Fibroblast of lung (primary cell): ENCODE results near the gene G3BP2.

ENCODE experiments used
- EZH2 ChIP-seq: IDR thresholded peaks from 2 replicates; pipeline ENCODE4 v1.5.1; 2012; ENCODE audit warnings: low read length, control low read depth, mild to moderate bottlenecking; ENCODE audit errors: missing control alignments
- TF ChIP-seq, protein P1 (sequence below), 2 donors: IDR thresholded peaks in 1 of 2; conservative IDR thresholded peaks in 1 of 2; 1 replicate in 1 of 2; 2 replicates in 1 of 2; pipeline ENCODE4 v1.5.1; 2011 to 2012; ENCODE audit warnings: low read length in 2 of 2, control low read depth in 1 of 2, inconsistent platforms in 1 of 2, low read depth in 1 of 2, mild to moderate bottlenecking in 1 of 2

DNA sequence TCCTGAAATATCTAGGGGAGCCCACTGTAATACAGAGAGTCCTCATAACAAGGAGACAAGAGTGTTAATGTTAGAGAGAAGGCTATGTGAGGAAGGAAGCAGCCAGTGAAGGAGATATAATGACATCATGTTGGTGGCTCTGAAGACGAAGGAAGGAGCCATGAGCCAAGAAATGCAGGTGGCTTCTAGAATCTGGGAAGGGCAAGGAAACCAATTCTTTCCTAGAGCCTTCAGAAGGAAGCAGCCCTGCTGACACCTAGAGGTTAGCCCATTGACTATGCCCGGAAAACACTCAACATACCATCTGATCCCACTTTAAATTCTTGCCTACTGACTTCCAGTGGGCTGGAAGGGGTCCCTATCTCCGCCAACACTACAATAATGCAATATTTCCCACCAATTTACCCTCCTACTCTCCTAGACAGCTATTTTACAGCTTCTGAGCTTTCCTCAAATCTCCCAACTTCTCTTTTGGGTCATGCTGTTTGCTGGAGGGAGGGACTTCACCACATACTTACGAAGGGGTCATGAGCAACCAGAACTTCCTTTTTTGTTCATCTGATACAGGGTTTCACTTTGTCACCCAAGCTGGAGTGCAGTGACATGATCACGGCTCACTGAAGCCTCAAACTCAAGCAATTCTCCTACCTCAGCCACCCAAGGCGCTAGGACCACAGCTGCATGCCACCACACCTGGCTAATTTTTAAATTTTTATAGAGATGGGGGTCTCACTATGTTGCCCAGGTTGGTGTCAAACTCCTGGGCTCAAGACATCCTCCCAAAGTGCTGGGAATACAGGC, 25.2 kb upstream of the G3BP2 start:
- TF ChIP-seq, protein P1, sequence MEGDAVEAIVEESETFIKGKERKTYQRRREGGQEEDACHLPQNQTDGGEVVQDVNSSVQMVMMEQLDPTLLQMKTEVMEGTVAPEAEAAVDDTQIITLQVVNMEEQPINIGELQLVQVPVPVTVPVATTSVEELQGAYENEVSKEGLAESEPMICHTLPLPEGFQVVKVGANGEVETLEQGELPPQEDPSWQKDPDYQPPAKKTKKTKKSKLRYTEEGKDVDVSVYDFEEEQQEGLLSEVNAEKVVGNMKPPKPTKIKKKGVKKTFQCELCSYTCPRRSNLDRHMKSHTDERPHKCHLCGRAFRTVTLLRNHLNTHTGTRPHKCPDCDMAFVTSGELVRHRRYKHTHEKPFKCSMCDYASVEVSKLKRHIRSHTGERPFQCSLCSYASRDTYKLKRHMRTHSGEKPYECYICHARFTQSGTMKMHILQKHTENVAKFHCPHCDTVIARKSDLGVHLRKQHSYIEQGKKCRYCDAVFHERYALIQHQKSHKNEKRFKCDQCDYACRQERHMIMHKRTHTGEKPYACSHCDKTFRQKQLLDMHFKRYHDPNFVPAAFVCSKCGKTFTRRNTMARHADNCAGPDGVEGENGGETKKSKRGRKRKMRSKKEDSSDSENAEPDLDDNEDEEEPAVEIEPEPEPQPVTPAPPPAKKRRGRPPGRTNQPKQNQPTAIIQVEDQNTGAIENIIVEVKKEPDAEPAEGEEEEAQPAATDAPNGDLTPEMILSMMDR (conservative IDR thresholded peaks at IDR 0.05 in 1 of 2, IDR thresholded peaks at IDR 0.05 in 1 of 2; ENCODE audit: low read depth in 1 of 2, low read length in 2 of 2): no peak
- no peak for TF ChIP-seq EZH2
